Sigmoid colon (tissue), 7 donors: Measurements from ENCODE around the gene HOXC9. TPM values are rescaled to one million over a fixed set of nuclear protein-coding genes. Genes with fewer than 3 reads are reported as not detected.

Source experiments
- DNase-seq: peaks from one replicate; pipeline ENCODE4 v3.0.0-alpha.2; 2019
- H3K27ac ChIP-seq, 4 donors: fragments of 200-600 bp; sonication (generic); one replicate each; pipeline ENCODE4 v1.5.1; 2016 to 2019; ENCODE audit warnings: mild to moderate bottlenecking in 1 of 4
- H3K27me3 ChIP-seq, 3 donors: fragments of 200-600 bp; sonication (generic); one replicate each; pipeline ENCODE4 v1.5.1; 2019; ENCODE audit warnings: mild to moderate bottlenecking in 1 of 3
- H3K36me3 ChIP-seq, 4 donors: fragments of 200-600 bp; sonication (generic); one replicate each; pipeline ENCODE4 v1.5.1; 2016 to 2019
- H3K4me1 ChIP-seq, 4 donors: fragments of 200-600 bp; sonication (generic); one replicate each; pipeline ENCODE4 v1.5.1; 2017 to 2019
- H3K4me3 ChIP-seq, 4 donors: fragments of 200-600 bp; sonication (generic); one replicate each; pipeline ENCODE4 v1.5.1; 2017 to 2019; ENCODE audit warnings: mild to moderate bottlenecking in 2 of 4, moderate library complexity in 1 of 4
- H3K9me3 ChIP-seq, 4 donors: fragments of 200-600 bp in 3 of 4; sonication (generic) in 3 of 4; one replicate each; pipeline versions ENCODE4 v1.5.1 to v1.6.1; 2013 to 2019
- EP300 ChIP-seq, 4 donors: sonication (generic); formaldehyde crosslinking; IDR thresholded peaks; one replicate each; pipeline ENCODE4 v1.6.1; 2017; ENCODE audit warnings: antibody characterized with exemption in 4 of 4
- POLR2A ChIP-seq, 2 donors: fragments of 450-650 bp; IDR thresholded peaks; one replicate each; pipeline ENCODE4 v1.6.1; 2016; ENCODE audit warnings: antibody characterized with exemption in 2 of 2, mild to moderate bottlenecking in 2 of 2, moderate library complexity in 2 of 2
- POLR2AphosphoS5 ChIP-seq, 4 donors: sonication (generic); formaldehyde crosslinking; IDR thresholded peaks; one replicate each; pipeline ENCODE4 v1.6.1; 2017; ENCODE audit warnings: antibody characterized with exemption in 4 of 4
- WGBS, 2 donors: extraction: QIAGEN DNeasy Blood & Tissue Kit; methylation state at CpG; one replicate each; pipeline ENCODE4 v1.1.7; 2013; 5-methylcytosine and 5-hydroxymethylcytosine counted together
- intact Hi-C: fragments of 100-400 bp; cut with DNase I; formaldehyde crosslinking; loops from one replicate; pipeline ENCODE4 v1.15.1; 2023
- polyA plus RNA-seq, 3 donors: library from polyadenylated mRNA; stranded (reverse); fragments of 200-250 nt; gene quantifications; one replicate each; pipeline ENCODE4 v1.2.3, GENCODE V29; 2013
- total RNA-seq, 4 donors: library from RNA; depleted of rRNA; stranded (reverse); fragments of >200 nt; gene quantifications; one replicate each; pipeline ENCODE4 v1.1.0, GENCODE V29; 2016
- TF ChIP-seq, protein P1 (sequence below), 4 experiments: fragments of 450-650 bp in 3 of 4; fragments of 200-600 bp in 1 of 4; IDR thresholded peaks; one replicate each; pipeline ENCODE4 v1.5.1; 2016 to 2019; ENCODE audit warnings: antibody characterized with exemption in 4 of 4, mild to moderate bottlenecking in 3 of 4, moderate library complexity in 2 of 4
- donor health status: healthy with polysubstance abuse.
- donor health status: Bipolar disorder and iron deficiency.
- donor health status: healthy.

Gene HOXC9
- total and polyA plus RNA-seq, 7 donors, result 0.04 TPM; not detected in 6

- DNase-seq, result no peak
- H3K4me3 ChIP-seq, result no peak overlapping the region
- H3K27me3 ChIP-seq, result peaks cover 95 to 100% (median 99%) of the 10 kb centered on the region in 3 donors
- intact Hi-C loops, result no loop called here
- no peaks in the 10 kb centered on the region for H3K9me3 ChIP-seq
- 19 to 28% methylated on average over 7 of the region's 7 CpGs for WGBS, 2 donors
- no peak overlapping the region for H3K27ac ChIP-seq
- H3K36me3 ChIP-seq, result no peaks in the 10 kb centered on the region
- H3K4me1 ChIP-seq, result peaks cover 0 to 29% (median 17%) of the 10 kb centered on the region in 4 donors
- TF ChIP-seq EP300 (IDR thresholded peaks at IDR 0.05), result no peak
- TF ChIP-seq, protein P1, sequence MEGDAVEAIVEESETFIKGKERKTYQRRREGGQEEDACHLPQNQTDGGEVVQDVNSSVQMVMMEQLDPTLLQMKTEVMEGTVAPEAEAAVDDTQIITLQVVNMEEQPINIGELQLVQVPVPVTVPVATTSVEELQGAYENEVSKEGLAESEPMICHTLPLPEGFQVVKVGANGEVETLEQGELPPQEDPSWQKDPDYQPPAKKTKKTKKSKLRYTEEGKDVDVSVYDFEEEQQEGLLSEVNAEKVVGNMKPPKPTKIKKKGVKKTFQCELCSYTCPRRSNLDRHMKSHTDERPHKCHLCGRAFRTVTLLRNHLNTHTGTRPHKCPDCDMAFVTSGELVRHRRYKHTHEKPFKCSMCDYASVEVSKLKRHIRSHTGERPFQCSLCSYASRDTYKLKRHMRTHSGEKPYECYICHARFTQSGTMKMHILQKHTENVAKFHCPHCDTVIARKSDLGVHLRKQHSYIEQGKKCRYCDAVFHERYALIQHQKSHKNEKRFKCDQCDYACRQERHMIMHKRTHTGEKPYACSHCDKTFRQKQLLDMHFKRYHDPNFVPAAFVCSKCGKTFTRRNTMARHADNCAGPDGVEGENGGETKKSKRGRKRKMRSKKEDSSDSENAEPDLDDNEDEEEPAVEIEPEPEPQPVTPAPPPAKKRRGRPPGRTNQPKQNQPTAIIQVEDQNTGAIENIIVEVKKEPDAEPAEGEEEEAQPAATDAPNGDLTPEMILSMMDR (IDR thresholded peaks at IDR 0.05), result no peak
- TF ChIP-seq POLR2A (IDR thresholded peaks at IDR 0.05), result no peak
- TF ChIP-seq POLR2AphosphoS5 (IDR thresholded peaks at IDR 0.05), result no peak
Measured at GRCh38 chr12:53963005-53963404, 37.0 kb upstream of the HOXC9 start.

DNA sequence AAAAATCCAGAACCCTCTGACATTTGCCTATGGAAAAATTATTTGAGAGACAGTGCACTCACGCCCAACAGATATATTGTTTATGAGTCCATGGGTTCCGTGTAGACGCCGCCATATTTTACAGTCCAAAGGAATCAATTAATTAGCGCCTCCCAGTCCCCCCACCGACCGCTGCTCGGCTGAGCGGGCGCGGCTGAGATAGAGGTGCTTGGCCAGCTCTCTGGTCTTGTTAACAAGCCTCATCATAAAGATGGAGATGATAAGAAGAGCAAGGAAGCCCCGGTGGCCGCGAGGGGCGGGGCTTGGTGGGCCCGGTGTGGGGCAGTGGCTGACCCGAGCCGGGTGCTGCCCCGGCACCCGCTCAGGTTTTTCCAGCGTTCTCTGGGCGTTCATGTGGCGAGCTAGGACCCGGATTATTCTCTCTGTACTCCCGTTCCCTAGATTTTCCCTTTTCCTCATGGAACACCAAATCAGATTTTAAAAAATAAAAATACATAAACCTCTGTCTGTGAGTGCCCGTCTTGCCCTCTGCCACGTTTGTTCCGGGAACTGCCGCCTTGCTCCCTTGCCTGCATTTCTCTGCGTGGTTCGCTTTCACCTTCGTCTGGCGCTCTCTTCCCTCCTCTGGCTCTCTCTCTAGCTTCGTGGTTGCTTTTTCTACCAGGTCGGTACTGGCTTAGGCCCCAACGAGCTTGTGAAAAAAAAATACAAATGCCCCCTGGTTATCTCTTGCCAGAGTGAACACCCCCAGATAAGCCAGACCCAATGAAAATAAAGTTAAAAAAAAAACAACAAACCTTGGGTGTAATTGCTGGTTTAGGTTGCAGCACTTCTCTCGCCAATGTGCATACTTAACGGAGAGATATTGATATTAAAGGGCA is 36.3 kb upstream of the HOXC9 start:
- TF ChIP-seq EP300 (IDR thresholded peaks at IDR 0.05) (no peak), POLR2A (IDR thresholded peaks at IDR 0.05) (no peak), POLR2AphosphoS5 (IDR thresholded peaks at IDR 0.05) (no peak)
- TF ChIP-seq, protein P1 (IDR thresholded peaks at IDR 0.05), result no peak
- intact Hi-C loops, result no loop called here
- Histone ChIP-seq H3K9me3 (no peaks in the 10 kb centered on the region), H3K4me1 (peaks cover 0 to 29% (median 17%) of the 10 kb centered on the region in 4 donors), H3K27me3 (peaks cover 95 to 100% (median 99%) of the 10 kb centered on the region in 3 donors), H3K36me3 (no peaks in the 10 kb centered on the region), H3K27ac (no peak overlapping the region), H3K4me3 (no peak overlapping the region)
- WGBS, 2 donors, result 7 to 8% methylated on average over 38 of the region's 38 CpGs
- no peak for DNase-seq

DNA sequence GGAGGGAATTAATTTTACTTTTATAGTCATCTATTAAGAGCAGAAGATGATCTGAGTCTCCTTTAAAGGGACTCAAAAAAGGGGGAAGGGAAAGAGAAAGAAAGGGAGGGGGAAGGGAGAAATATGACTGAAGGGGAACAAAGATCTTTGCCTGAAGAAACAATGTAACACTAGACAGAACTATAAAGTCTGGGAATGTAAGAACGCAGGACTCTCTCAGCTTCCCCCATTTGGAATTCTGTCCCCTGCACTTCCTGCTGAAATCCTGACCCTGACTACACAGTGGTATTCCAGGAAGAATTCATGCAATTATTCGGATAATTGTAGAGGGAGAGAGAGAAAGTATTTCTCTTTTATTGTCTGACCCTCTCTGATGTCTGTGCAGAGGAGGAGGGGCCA is 35.6 kb upstream of the HOXC9 start:
- H3K27ac ChIP-seq, result no peak overlapping the region
- TF ChIP-seq, protein P1 (IDR thresholded peaks at IDR 0.05), result no peak
- TF ChIP-seq POLR2A (IDR thresholded peaks at IDR 0.05) (no peak), POLR2AphosphoS5 (IDR thresholded peaks at IDR 0.05) (no peak), EP300 (IDR thresholded peaks at IDR 0.05) (no peak)
- H3K27me3 ChIP-seq, result peaks cover 95 to 100% (median 98%) of the 10 kb centered on the region in 3 donors
- H3K4me3 ChIP-seq, result no peak overlapping the region
- WGBS, 2 donors, result 8 to 12% methylated on average over 2 of the region's 2 CpGs
- no peaks in the 10 kb centered on the region for H3K36me3 ChIP-seq
- H3K9me3 ChIP-seq, result no peaks in the 10 kb centered on the region
- DNase-seq, result no peak
- intact Hi-C loops, result no loop called here
- peaks cover 0 to 29% (median 17%) of the 10 kb centered on the region in 4 donors for H3K4me1 ChIP-seq

DNA sequence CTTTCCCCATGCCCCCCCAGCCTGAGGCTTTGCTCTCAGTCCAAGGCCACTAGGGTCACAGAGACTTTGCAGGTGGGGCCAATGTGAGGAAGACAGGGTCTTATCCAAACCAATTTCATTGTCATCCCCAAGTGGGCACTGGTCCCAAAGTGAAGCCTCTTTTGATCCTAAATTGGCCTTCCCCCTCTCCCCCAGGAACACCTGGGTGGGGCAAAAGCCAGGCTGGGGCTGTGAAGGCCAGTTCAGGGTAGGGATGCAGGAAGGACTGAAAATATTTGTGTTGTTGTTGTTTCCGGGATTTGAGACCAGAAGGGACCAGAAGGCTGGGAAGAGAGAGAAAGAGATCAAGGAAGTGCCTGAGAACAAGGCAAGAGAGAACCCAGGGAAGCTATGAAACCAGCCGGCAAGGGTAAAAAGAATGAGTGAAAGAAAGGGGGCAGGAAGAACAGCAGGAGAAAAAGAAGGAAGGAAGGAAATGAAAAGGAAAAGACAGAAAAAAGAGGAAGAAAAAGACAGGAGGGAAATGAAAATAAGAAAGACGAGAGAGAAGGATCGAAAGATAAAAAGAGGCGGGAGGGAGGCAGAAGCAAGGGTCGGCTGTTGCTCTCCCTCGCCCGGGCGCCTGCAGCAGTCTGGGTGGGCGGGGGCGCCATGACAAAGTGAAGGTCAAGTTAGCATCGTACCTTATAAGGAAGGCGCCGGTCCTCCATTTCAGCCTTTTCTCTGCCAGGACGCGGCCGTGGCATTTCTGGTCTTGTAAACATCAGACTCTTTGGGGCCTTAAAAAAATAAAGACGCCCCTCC is 34.5 kb upstream of the HOXC9 start:
- H3K27ac ChIP-seq, result no peak overlapping the region
- intact Hi-C loops, result no loop called here
- no peaks in the 10 kb centered on the region for H3K36me3 ChIP-seq
- H3K4me1 ChIP-seq, result peaks cover 0 to 29% (median 17%) of the 10 kb centered on the region in 4 donors
- H3K9me3 ChIP-seq, result no peaks in the 10 kb centered on the region
- WGBS, 2 donors, result 3 to 6% methylated on average over 18 of the region's 18 CpGs
- DNase-seq, result no peak
- H3K4me3 ChIP-seq, result no peak overlapping the region
- H3K27me3 ChIP-seq, result peaks cover 95 to 100% (median 98%) of the 10 kb centered on the region in 3 donors
- TF ChIP-seq POLR2A (IDR thresholded peaks at IDR 0.05) (no peak), EP300 (IDR thresholded peaks at IDR 0.05) (no peak), POLR2AphosphoS5 (IDR thresholded peaks at IDR 0.05) (no peak)
- TF ChIP-seq, protein P1 (IDR thresholded peaks at IDR 0.05), result no peak
